K562 (cell line): ENCODE results near the gene SLFN5. TPM values are rescaled to one million over a fixed set of nuclear protein-coding genes. Genes with fewer than 3 reads are reported as not detected.

Experiments
- ATAC-seq: fragments of 200-7000 bp; cut with Tn5 transposase; 3 replicates; pipeline ENCODE4 v1.9.1; 2020; ENCODE audit warnings: moderate library complexity
- BruUV-seq: library from RNA; stranded (reverse); fragments of 400-500 nt; replicated peaks from 2 replicates; lab custom pipeline; 2021; lab: Mats Ljungman, UMichigan
- CTCF ChIA-PET: fragments of 300-600 bp; formaldehyde crosslinking; extraction: SDS; loops from one replicate; lab custom pipeline; 2021; ENCODE audit warnings: low intra/inter-chr PET ratio; lab: Yijun Ruan, JAX
- POLR2A ChIA-PET: fragments of 300-600, 350-650 bp; sonication (Branson Sonifier 250); formaldehyde crosslinking; extraction: SDS; loops from one replicate; lab custom pipeline; 2021; ENCODE audit warnings: antibody characterized with exemption, inconsistent platforms; lab: Yijun Ruan, JAX
- DNase-seq, 4 experiments: peaks; one replicate each; pipeline versions ENCODE4 v3.0.0 to v3.0.0-alpha.2; 2011 to 2018; ENCODE audit warnings: low spot score in 3 of 4, mixed read lengths in 3 of 4; ENCODE audit errors: extremely low read depth in 1 of 4
- FAIRE-seq: peaks from 2 replicates; lab custom pipeline; 2011; peaks lifted over from hg19 to GRCh38; lab: Jason Lieb, UNC
- H2AFZ ChIP-seq: 2 replicates; pipeline ENCODE4 v1.6.0; 2011; ENCODE audit warnings: low read depth, low read length, control low read depth, inconsistent platforms
- H3K27ac ChIP-seq: fragments of 200-600 bp; 3 replicates; pipeline ENCODE4 v1.8.0; 2011; ENCODE audit warnings: low read depth, mild to moderate bottlenecking, control low read depth, inconsistent platforms, low read length, moderate library complexity, mixed read lengths; ENCODE audit errors: extremely low read depth
- H3K27me3 ChIP-seq, 2 experiments: fragments of 300-600 bp in 1 of 2; 2 replicates in 1 of 2; 3 replicates in 1 of 2; pipeline versions ENCODE4 v1.6.0 to v1.8.0; 2011; ENCODE audit warnings: inconsistent platforms in 2 of 2, low read length in 2 of 2, mild to moderate bottlenecking in 1 of 2, mixed read lengths in 1 of 2, moderate library complexity in 1 of 2; ENCODE audit not compliant: control insufficient read depth in 2 of 2, insufficient read depth in 2 of 2
- H3K36me3 ChIP-seq: fragments of 300-600 bp; 3 replicates; pipeline ENCODE4 v1.8.0; 2011; ENCODE audit warnings: mild to moderate bottlenecking, low read length, inconsistent platforms; ENCODE audit not compliant: control insufficient read depth, insufficient read depth
- H3K4me1 ChIP-seq, 2 experiments: fragments of 200-600 bp in 1 of 2; replicated peaks in 1 of 2; 2 replicates in 1 of 2; 3 replicates in 1 of 2; pipeline versions ENCODE4 v1.5.1 to v1.8.0; 2011; ENCODE audit warnings: inconsistent platforms in 2 of 2, low read length in 2 of 2, mild to moderate bottlenecking in 1 of 2, mixed read lengths in 1 of 2, moderate library complexity in 1 of 2; ENCODE audit not compliant: control insufficient read depth in 2 of 2, insufficient read depth in 2 of 2
- H3K4me2 ChIP-seq: 2 replicates; pipeline ENCODE4 v1.6.1; 2011; ENCODE audit warnings: low read length, control low read depth, inconsistent platforms, mixed read lengths; ENCODE audit not compliant: insufficient read depth
- H3K4me3 ChIP-seq: fragments of 200-600 bp; sonication (generic), shearing (Covaris generic); 2 replicates; pipeline ENCODE4 v1.5.1; 2016; ENCODE audit warnings: control low read depth, inconsistent platforms
- H3K79me2 ChIP-seq: fragments of 200-600 bp; 3 replicates; pipeline ENCODE4 v1.8.0; 2011; ENCODE audit warnings: low read length, inconsistent platforms; ENCODE audit not compliant: control insufficient read depth, insufficient read depth
- H3K9ac ChIP-seq, 2 experiments: 2 replicates each; pipeline versions ENCODE4 v1.6.0 to v1.6.1; 2011; ENCODE audit warnings: low read depth in 2 of 2, low read length in 2 of 2, control low read depth in 1 of 2, inconsistent platforms in 1 of 2, mild to moderate bottlenecking in 1 of 2, mixed read lengths in 1 of 2; ENCODE audit not compliant: insufficient read depth in 1 of 2
- H3K9me1 ChIP-seq: one replicate; pipeline ENCODE4 v1.6.0; 2011; ENCODE audit warnings: inconsistent platforms, mild to moderate bottlenecking, low read length, moderate library complexity; ENCODE audit not compliant: control insufficient read depth, insufficient read depth
- H3K9me3 ChIP-seq: replicated peaks from 2 replicates; pipeline ENCODE4 v1.5.1; 2011; ENCODE audit warnings: low read depth, low read length, inconsistent platforms; ENCODE audit not compliant: control insufficient read depth, insufficient read depth
- H4K20me1 ChIP-seq: replicated peaks from 2 replicates; pipeline ENCODE4 v1.6.1; 2011; ENCODE audit warnings: low read length, inconsistent platforms, mixed read lengths; ENCODE audit not compliant: control insufficient read depth, insufficient read depth
- ARID4B ChIP-seq: sonication (generic); formaldehyde crosslinking; IDR thresholded peaks from 2 replicates; pipeline ENCODE4 v1.8.0; 2022; ENCODE audit warnings: mild to moderate bottlenecking, missing genetic modification reagents
- MAX ChIP-seq: sonication (generic); formaldehyde crosslinking; IDR thresholded peaks from 2 replicates; pipeline ENCODE4 v1.9.0; 2022; ENCODE audit warnings: mild to moderate bottlenecking, missing genetic modification reagents
- SMAD2 ChIP-seq: fragments of 150-350 bp; IDR thresholded peaks from 2 replicates; pipeline ENCODE4 v1.6.1; 2014; ENCODE audit warnings: low read depth, mild to moderate bottlenecking, low read length
- WGBS: fragments of 100-300 bp; shearing (Covaris generic); methylation state at CpG from one replicate; pipeline ENCODE4 v1.1.6; 2016; ENCODE audit warnings: low coverage, mixed read lengths; ENCODE audit not compliant: insufficient coverage; ENCODE audit errors: missing lambda C conversion rate; 5-methylcytosine and 5-hydroxymethylcytosine counted together
- in situ Hi-C: fragments of 300-500 bp; cut with MboI; formaldehyde crosslinking; loops from 4 replicates; pipeline ENCODE4 v1.15.0; 2018; ENCODE audit warnings: inconsistent platforms, mixed read lengths
- intact Hi-C: fragments of 100-400 bp; cut with micrococcal nuclease; formaldehyde crosslinking; loops from 2 replicates; pipeline ENCODE4 v1.14.2; 2022
- polyA plus RNA-seq, 8 experiments: library from polyadenylated mRNA; depleted of rRNA in 4 of 8; stranded (reverse) in 5 of 8; unstranded in 3 of 8; fragments of >200 nt; fragmentation: Nextera tagmentation in 2 of 8; fragmentation: Illumina TruSeq in 1 of 8; extraction: Ambion mirVana in 2 of 8; extraction: Trizol in 1 of 8; gene quantifications; 2 replicates each; pipeline versions ENCODE4 v1.2.1 to v1.2.3, GENCODE V29; 2011 to 2014; ENCODE audit warnings: inconsistent platforms in 1 of 8, missing spikeins in 1 of 8
- total RNA-seq, 7 experiments: library from RNA; depleted of rRNA in 6 of 7; stranded (reverse); fragments of >200 nt in 6 of 7; fragmentation: Illumina TruSeq in 2 of 7; extraction: Trizol in 2 of 7; gene quantifications; 2 replicates each; pipeline versions ENCODE4 v1.2.1 to v1.2.3, GENCODE V29; 2011 to 2021; ENCODE audit warnings: low replicate concordance in 1 of 7

The SLFN5 gene
- total and polyA plus RNA-seq, 9 of the 15 experiments (the other 6 are each of a cell fraction or from before 2014, with no cell fraction given): under 0.01 to 0.18 (median 0.04) TPM; not detected in 1

GRCh38 chr17:35218915-35219314 lies 24.0 kb upstream of the SLFN5 start:
- no peak overlapping the region for H3K4me2 ChIP-seq
- FAIRE-seq (no peak), ATAC-seq (no peak), DNase-seq (no peak)
- ChIA-PET POLR2A (no interaction called here), CTCF (interaction anchor here (0.5 kb wide), 1 partner anchor 528 kb away, joined by 4 read pairs; no protein-coding TSS in a partner anchor)
- H3K9me3 ChIP-seq: no peaks in the 10 kb centered on the region
- no peak for TF ChIP-seq ARID4B (CRISPR knock-in tag)
- no peak for TF ChIP-seq SMAD2
- no peak for TF ChIP-seq MAX (CRISPR knock-in tag)
- no peaks in the 10 kb centered on the region for H4K20me1 ChIP-seq
- peaks cover 2 to 9% of the 10 kb centered on the region in 2 experiments; a peak in 3 of 5 replicates for H3K27me3 ChIP-seq
- H3K27ac ChIP-seq: no peak overlapping the region
- BruUV-seq: no TSS peak
- 0% methylated on average over 2 of the region's 2 CpGs for WGBS
- H3K9me1 ChIP-seq: no peaks in the 10 kb centered on the region
- H2AFZ ChIP-seq: no peak overlapping the region
- H3K4me1 ChIP-seq: no peaks in the 10 kb centered on the region
- no peaks in the 10 kb centered on the region for H3K36me3 ChIP-seq
- H3K4me3 ChIP-seq: no peak overlapping the region
- intact Hi-C loops (no loop called here), in situ Hi-C loops (no loop called here)
- no peak overlapping the region for H3K9ac ChIP-seq
- no peaks in the 10 kb centered on the region for H3K79me2 ChIP-seq
